ENCODE results near the gene IL17B. TPM values are rescaled to one million over a fixed set of nuclear protein-coding genes. Genes with fewer than 3 reads are reported as not detected.

Gene IL17B
- total and polyA plus RNA-seq, 2 experiments from 2014 or later, result not detected

DNA sequence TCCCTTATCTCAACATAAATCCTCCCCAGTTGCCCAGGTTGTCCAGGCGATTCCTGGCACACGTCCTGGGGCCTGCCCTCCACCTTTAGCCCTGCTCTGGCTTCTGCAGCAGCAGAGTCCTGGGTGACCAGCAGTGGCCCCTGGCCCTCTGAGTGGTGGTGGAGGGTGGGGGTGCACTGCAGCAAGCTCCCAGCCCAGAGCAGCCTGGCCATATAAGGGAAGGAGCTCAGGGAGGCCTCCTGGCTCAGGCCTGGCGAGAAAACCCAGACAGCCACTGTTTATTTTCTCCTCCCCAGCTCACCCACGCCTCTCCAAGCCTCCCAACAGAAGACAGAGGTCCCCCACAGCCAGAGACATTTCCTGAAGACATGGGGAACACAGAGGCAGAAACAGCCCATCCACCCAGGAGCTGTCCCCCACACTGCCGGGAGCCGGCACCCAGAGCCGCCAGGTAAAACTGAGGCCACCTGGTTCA lies 44.7 kb upstream of the IL17B start:
- Histone ChIP-seq H3K9me2 (ENCODE audit: insufficient read depth) (no peaks in the 10 kb centered on the region), H3K4me2 (peak overlapping the region; percentile 66; the same call in 1 of the 2 replicates), H3K27me3 (ENCODE audit: insufficient read depth) (no peaks in the 10 kb centered on the region), H3K4me1 (ENCODE audit: insufficient read depth) (peaks cover 31% of the 10 kb centered on the region), H2AFZ (peak overlapping the region; percentile 66; the same call in 1 of the 2 replicates), H4K20me1 (replicated peaks; ENCODE audit: insufficient read depth) (no peaks in the 10 kb centered on the region), H3K27ac (ENCODE audit: low read depth) (0 out of 2 replicates have a peak overlapping the region, but pooled peaks have one; percentile 76), H3K4me3 (no peak overlapping the region), H3F3A (replicated peaks; ENCODE audit: low read depth) (0 out of 2 replicates have a peak, but pooled peaks cover 3% of the 10 kb centered on the region), H3K36me3 (ENCODE audit: insufficient read depth) (no peaks in the 10 kb centered on the region), H3K79me2 (replicated peaks; ENCODE audit: insufficient read depth) (no peaks in the 10 kb centered on the region)
- H3K4me3 Mint-ChIP-seq, result no peak overlapping the region
- peaks cover 50% of the 10 kb centered on the region for H3K4me1 Mint-ChIP-seq
- TF ChIP-seq CREB1 (CRISPR knock-in tag; IDR thresholded peaks at IDR 0.05; ENCODE audit: low read depth), result no peak
- no peak for TF ChIP-seq NANOG (IDR thresholded peaks at IDR 0.05; ENCODE audit: borderline replicate concordance)
- no peaks in the 10 kb centered on the region for H3K9me3 Mint-ChIP-seq
- H3K36me3 Mint-ChIP-seq (ENCODE audit: low read depth), result no peaks in the 10 kb centered on the region
- peaks cover 21% of the 10 kb centered on the region for H3K27me3 Mint-ChIP-seq (ENCODE audit: insufficient read depth, low read depth, poor library complexity)
- H3K27ac Mint-ChIP-seq, result peak overlapping the region; percentile 85; the same call in 1 of the 2 replicates
- DNase-seq (ENCODE audit: low spot score) (no peak), ATAC-seq (peak; percentile 61)

DNA sequence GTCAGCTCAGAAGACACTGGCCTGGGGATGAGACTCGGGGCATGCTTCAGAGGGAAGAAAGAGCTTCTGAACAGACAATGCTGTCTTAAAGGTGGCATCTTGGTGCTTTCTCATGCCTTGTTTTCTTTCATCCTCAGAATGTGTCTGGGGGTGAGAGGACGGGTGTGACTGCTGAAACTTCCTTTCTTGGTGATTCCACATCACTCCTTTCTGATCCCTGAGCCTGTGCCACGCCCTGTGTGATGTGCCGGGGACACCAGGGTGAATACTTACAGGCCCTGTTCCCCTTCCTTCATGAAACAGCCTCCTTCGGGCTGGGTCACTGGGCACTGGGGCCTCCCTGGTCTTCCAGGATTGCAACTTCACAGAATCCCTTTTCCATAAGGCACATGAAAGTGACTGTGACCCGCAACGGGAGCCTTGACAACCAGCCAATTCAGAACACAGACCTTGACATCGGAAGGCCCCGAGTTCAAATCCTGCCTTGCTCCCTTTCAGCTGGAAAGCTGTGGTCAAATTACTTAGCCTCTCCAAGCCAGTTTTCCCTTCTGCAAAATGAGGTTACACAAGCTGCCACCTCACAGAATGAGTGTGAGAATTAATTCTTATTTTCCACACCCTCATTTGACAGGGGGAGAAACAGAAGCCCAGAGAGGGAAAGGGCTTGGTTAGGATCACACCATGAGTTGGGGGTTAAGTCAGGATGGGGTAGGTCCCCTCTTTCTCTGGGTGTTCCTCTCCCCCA lies 44.1 kb upstream of the IL17B start:
- DNase-seq (ENCODE audit: low spot score) (no peak), ATAC-seq (no peak)
- H3K4me1 Mint-ChIP-seq, result peaks cover 49% of the 10 kb centered on the region
- Histone ChIP-seq H3K36me3 (ENCODE audit: insufficient read depth) (no peaks in the 10 kb centered on the region), H4K20me1 (replicated peaks; ENCODE audit: insufficient read depth) (no peaks in the 10 kb centered on the region), H3K9me2 (ENCODE audit: insufficient read depth) (no peaks in the 10 kb centered on the region), H3K79me2 (replicated peaks; ENCODE audit: insufficient read depth) (no peaks in the 10 kb centered on the region), H3K27me3 (ENCODE audit: insufficient read depth) (no peaks in the 10 kb centered on the region), H3F3A (replicated peaks; ENCODE audit: low read depth) (0 out of 2 replicates have a peak, but pooled peaks cover 3% of the 10 kb centered on the region), H3K27ac (ENCODE audit: low read depth) (peak overlapping the region; percentile 70; the same call in 1 of the 2 replicates), H3K4me1 (ENCODE audit: insufficient read depth) (peaks cover 25% of the 10 kb centered on the region), H3K4me3 (no peak overlapping the region), H3K4me2 (0 out of 2 replicates have a peak overlapping the region, but pooled peaks have one; percentile 36), H2AFZ (peak overlapping the region; percentile 76)
- no peaks in the 10 kb centered on the region for H3K36me3 Mint-ChIP-seq (ENCODE audit: low read depth)
- H3K27me3 Mint-ChIP-seq (ENCODE audit: insufficient read depth, low read depth, poor library complexity), result peaks cover 23% of the 10 kb centered on the region
- H3K9me3 Mint-ChIP-seq, result no peaks in the 10 kb centered on the region
- H3K27ac Mint-ChIP-seq, result no peak overlapping the region
- H3K4me3 Mint-ChIP-seq, result no peak overlapping the region
- TF ChIP-seq, protein P1, sequence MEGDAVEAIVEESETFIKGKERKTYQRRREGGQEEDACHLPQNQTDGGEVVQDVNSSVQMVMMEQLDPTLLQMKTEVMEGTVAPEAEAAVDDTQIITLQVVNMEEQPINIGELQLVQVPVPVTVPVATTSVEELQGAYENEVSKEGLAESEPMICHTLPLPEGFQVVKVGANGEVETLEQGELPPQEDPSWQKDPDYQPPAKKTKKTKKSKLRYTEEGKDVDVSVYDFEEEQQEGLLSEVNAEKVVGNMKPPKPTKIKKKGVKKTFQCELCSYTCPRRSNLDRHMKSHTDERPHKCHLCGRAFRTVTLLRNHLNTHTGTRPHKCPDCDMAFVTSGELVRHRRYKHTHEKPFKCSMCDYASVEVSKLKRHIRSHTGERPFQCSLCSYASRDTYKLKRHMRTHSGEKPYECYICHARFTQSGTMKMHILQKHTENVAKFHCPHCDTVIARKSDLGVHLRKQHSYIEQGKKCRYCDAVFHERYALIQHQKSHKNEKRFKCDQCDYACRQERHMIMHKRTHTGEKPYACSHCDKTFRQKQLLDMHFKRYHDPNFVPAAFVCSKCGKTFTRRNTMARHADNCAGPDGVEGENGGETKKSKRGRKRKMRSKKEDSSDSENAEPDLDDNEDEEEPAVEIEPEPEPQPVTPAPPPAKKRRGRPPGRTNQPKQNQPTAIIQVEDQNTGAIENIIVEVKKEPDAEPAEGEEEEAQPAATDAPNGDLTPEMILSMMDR (conservative IDR thresholded peaks at IDR 0.05; ENCODE audit: low read depth in 2 of 2), result no peak
- TF ChIP-seq EZH2phosphoT487 (IDR thresholded peaks at IDR 0.05; ENCODE audit: unreplicated experiment) (no peak), NANOG (IDR thresholded peaks at IDR 0.05; ENCODE audit: borderline replicate concordance) (no peak), JUNB (IDR thresholded peaks at IDR 0.05; ENCODE audit: unreplicated experiment) (no peak), EZH2 (IDR thresholded peaks at IDR 0.05; ENCODE audit: low read depth, unreplicated experiment) (no peak), CREB1 (CRISPR knock-in tag; IDR thresholded peaks at IDR 0.05; ENCODE audit: low read depth) (no peak)
- TF ChIP-seq, protein P2, sequence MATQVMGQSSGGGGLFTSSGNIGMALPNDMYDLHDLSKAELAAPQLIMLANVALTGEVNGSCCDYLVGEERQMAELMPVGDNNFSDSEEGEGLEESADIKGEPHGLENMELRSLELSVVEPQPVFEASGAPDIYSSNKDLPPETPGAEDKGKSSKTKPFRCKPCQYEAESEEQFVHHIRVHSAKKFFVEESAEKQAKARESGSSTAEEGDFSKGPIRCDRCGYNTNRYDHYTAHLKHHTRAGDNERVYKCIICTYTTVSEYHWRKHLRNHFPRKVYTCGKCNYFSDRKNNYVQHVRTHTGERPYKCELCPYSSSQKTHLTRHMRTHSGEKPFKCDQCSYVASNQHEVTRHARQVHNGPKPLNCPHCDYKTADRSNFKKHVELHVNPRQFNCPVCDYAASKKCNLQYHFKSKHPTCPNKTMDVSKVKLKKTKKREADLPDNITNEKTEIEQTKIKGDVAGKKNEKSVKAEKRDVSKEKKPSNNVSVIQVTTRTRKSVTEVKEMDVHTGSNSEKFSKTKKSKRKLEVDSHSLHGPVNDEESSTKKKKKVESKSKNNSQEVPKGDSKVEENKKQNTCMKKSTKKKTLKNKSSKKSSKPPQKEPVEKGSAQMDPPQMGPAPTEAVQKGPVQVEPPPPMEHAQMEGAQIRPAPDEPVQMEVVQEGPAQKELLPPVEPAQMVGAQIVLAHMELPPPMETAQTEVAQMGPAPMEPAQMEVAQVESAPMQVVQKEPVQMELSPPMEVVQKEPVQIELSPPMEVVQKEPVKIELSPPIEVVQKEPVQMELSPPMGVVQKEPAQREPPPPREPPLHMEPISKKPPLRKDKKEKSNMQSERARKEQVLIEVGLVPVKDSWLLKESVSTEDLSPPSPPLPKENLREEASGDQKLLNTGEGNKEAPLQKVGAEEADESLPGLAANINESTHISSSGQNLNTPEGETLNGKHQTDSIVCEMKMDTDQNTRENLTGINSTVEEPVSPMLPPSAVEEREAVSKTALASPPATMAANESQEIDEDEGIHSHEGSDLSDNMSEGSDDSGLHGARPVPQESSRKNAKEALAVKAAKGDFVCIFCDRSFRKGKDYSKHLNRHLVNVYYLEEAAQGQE (IDR thresholded peaks at IDR 0.05; ENCODE audit: unreplicated experiment), result no peak
- TF ChIP-seq, protein P3, sequence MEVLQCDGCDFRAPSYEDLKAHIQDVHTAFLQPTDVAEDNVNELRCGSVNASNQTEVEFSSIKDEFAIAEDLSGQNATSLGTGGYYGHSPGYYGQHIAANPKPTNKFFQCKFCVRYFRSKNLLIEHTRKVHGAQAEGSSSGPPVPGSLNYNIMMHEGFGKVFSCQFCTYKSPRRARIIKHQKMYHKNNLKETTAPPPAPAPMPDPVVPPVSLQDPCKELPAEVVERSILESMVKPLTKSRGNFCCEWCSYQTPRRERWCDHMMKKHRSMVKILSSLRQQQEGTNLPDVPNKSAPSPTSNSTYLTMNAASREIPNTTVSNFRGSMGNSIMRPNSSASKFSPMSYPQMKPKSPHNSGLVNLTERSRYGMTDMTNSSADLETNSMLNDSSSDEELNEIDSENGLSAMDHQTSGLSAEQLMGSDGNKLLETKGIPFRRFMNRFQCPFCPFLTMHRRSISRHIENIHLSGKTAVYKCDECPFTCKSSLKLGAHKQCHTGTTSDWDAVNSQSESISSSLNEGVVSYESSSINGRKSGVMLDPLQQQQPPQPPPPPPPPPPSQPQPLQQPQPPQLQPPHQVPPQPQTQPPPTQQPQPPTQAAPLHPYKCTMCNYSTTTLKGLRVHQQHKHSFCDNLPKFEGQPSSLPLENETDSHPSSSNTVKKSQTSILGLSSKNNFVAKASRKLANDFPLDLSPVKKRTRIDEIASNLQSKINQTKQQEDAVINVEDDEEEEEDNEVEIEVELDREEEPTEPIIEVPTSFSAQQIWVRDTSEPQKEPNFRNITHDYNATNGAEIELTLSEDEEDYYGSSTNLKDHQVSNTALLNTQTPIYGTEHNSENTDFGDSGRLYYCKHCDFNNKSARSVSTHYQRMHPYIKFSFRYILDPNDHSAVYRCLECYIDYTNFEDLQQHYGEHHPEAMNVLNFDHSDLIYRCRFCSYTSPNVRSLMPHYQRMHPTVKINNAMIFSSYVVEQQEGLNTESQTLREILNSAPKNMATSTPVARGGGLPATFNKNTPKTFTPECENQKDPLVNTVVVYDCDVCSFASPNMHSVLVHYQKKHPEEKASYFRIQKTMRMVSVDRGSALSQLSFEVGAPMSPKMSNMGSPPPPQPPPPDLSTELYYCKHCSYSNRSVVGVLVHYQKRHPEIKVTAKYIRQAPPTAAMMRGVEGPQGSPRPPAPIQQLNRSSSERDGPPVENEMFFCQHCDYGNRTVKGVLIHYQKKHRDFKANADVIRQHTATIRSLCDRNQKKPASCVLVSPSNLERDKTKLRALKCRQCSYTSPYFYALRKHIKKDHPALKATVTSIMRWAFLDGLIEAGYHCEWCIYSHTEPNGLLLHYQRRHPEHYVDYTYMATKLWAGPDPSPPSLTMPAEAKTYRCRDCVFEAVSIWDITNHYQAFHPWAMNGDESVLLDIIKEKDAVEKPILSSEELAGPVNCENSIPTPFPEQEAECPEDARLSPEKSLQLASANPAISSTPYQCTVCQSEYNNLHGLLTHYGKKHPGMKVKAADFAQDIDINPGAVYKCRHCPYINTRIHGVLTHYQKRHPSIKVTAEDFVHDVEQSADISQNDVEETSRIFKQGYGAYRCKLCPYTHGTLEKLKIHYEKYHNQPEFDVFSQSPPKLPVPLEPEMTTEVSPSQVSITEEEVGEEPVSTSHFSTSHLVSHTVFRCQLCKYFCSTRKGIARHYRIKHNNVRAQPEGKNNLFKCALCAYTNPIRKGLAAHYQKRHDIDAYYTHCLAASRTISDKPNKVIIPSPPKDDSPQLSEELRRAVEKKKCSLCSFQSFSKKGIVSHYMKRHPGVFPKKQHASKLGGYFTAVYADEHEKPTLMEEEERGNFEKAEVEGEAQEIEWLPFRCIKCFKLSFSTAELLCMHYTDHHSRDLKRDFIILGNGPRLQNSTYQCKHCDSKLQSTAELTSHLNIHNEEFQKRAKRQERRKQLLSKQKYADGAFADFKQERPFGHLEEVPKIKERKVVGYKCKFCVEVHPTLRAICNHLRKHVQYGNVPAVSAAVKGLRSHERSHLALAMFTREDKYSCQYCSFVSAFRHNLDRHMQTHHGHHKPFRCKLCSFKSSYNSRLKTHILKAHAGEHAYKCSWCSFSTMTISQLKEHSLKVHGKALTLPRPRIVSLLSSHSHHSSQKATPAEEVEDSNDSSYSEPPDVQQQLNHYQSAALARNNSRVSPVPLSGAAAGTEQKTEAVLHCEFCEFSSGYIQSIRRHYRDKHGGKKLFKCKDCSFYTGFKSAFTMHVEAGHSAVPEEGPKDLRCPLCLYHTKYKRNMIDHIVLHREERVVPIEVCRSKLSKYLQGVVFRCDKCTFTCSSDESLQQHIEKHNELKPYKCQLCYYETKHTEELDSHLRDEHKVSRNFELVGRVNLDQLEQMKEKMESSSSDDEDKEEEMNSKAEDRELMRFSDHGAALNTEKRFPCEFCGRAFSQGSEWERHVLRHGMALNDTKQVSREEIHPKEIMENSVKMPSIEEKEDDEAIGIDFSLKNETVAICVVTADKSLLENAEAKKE (CRISPR knock-in tag; IDR thresholded peaks at IDR 0.05), result no peak

Measured in GM23338 (cell line).